ENCODE results near the gene DISC1. TPM values are rescaled to one million over a fixed set of nuclear protein-coding genes. Genes with fewer than 3 reads are reported as not detected.

The DISC1 gene
- total RNA-seq, 1 experiment from 2014 or later: 1.8 TPM

DNA sequence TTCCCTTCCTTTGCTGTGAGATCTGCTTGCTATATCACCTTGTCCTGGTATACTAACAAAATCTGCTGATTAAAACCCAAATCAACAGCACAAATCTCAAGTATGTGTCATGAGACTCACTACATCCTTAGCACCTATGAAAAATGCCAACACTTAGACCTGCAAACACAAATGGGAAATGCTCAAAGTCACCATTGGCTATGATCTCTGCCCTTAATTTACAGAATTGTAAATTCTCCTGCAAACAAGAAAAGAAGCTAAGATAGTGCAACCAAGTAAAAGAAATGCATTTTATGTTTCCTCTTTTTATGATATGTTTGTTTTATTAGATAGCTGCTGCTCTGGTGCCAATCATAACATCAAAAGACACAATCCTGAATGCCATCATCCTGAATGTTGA lies 80.8 kb downstream of the DISC1 start:
- Histone ChIP-seq H3K9me2 (ENCODE audit: insufficient read depth) (no peaks in the 10 kb centered on the region), H3K27me3 (ENCODE audit: insufficient read depth, low read length) (0 out of 2 replicates have a peak, but pooled peaks cover 4% of the 10 kb centered on the region), H3K4me3 (replicated peaks in 1 of 2; ENCODE audit: low read depth in 1 of 2, low read length in 2 of 2) (no peak overlapping the region), H2AFZ (ENCODE audit: low read depth, low read length, poor library complexity, severe bottlenecking) (no peak overlapping the region), H3K4me1 (ENCODE audit: control insufficient read depth in 1 of 2, insufficient read depth in 2 of 2, low read length in 2 of 2) (no peaks in the 10 kb centered on the region), H3K4me2 (ENCODE audit: low read length) (no peak overlapping the region), H3K27ac (ENCODE audit: low read depth, low read length) (no peak overlapping the region), H3K9me3 (ENCODE audit: control insufficient read depth in 1 of 2, insufficient read depth in 1 of 2, low read depth in 1 of 2, low read length in 2 of 2) (no peaks in the 10 kb centered on the region), H3K79me2 (ENCODE audit: insufficient read depth, low read length) (no peaks in the 10 kb centered on the region), H3K9ac (ENCODE audit: low read length) (no peak overlapping the region), H3K36me3 (ENCODE audit: control insufficient read depth in 1 of 2, insufficient read depth in 2 of 2, low read length in 2 of 2) (no peaks in the 10 kb centered on the region), H4K20me1 (ENCODE audit: insufficient read depth) (no peaks in the 10 kb centered on the region)
- TF ChIP-seq, protein P1, sequence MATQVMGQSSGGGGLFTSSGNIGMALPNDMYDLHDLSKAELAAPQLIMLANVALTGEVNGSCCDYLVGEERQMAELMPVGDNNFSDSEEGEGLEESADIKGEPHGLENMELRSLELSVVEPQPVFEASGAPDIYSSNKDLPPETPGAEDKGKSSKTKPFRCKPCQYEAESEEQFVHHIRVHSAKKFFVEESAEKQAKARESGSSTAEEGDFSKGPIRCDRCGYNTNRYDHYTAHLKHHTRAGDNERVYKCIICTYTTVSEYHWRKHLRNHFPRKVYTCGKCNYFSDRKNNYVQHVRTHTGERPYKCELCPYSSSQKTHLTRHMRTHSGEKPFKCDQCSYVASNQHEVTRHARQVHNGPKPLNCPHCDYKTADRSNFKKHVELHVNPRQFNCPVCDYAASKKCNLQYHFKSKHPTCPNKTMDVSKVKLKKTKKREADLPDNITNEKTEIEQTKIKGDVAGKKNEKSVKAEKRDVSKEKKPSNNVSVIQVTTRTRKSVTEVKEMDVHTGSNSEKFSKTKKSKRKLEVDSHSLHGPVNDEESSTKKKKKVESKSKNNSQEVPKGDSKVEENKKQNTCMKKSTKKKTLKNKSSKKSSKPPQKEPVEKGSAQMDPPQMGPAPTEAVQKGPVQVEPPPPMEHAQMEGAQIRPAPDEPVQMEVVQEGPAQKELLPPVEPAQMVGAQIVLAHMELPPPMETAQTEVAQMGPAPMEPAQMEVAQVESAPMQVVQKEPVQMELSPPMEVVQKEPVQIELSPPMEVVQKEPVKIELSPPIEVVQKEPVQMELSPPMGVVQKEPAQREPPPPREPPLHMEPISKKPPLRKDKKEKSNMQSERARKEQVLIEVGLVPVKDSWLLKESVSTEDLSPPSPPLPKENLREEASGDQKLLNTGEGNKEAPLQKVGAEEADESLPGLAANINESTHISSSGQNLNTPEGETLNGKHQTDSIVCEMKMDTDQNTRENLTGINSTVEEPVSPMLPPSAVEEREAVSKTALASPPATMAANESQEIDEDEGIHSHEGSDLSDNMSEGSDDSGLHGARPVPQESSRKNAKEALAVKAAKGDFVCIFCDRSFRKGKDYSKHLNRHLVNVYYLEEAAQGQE (IDR thresholded peaks at IDR 0.05; ENCODE audit: low read depth): no peak
- no peak for TF ChIP-seq CBX3 (IDR thresholded peaks at IDR 0.05; ENCODE audit: low read depth)
- TF ChIP-seq, protein P2, sequence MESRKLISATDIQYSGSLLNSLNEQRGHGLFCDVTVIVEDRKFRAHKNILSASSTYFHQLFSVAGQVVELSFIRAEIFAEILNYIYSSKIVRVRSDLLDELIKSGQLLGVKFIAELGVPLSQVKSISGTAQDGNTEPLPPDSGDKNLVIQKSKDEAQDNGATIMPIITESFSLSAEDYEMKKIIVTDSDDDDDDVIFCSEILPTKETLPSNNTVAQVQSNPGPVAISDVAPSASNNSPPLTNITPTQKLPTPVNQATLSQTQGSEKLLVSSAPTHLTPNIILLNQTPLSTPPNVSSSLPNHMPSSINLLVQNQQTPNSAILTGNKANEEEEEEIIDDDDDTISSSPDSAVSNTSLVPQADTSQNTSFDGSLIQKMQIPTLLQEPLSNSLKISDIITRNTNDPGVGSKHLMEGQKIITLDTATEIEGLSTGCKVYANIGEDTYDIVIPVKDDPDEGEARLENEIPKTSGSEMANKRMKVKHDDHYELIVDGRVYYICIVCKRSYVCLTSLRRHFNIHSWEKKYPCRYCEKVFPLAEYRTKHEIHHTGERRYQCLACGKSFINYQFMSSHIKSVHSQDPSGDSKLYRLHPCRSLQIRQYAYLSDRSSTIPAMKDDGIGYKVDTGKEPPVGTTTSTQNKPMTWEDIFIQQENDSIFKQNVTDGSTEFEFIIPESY (IDR thresholded peaks at IDR 0.05; ENCODE audit: extremely low read depth, insufficient replicate concordance, low read length): no peak
- no peak for TF ChIP-seq ZNF274 (IDR thresholded peaks at IDR 0.05; ENCODE audit: low read depth, low read length)
- TF ChIP-seq SIN3A (IDR thresholded peaks at IDR 0.05; ENCODE audit: low read depth): no peak
- TF ChIP-seq ZFX (IDR thresholded peaks at IDR 0.05): no peak
- no peak for TF ChIP-seq RAD21 (IDR thresholded peaks at IDR 0.05; ENCODE audit: low read depth)
- TF ChIP-seq EGR1 (IDR thresholded peaks at IDR 0.05; ENCODE audit: low read depth): no peak
- no peak for TF ChIP-seq YY1 (IDR thresholded peaks at IDR 0.05; ENCODE audit: extremely low read depth, insufficient replicate concordance, low read depth, low read length)
- TF ChIP-seq TCF7L2 (IDR thresholded peaks at IDR 0.05; ENCODE audit: borderline replicate concordance, extremely low read depth, insufficient read depth, insufficient read length): no peak
- no peak for TF ChIP-seq POLR2AphosphoS5 (IDR thresholded peaks at IDR 0.05; ENCODE audit: low read depth, low read length)
- TF ChIP-seq EZH2phosphoT487 (IDR thresholded peaks at IDR 0.05; ENCODE audit: borderline replicate concordance): no peak
- ChIA-PET CTCF (interaction anchor here (1.3 kb wide), 1 partner anchor 15 kb away, joined by 3 read pairs; no protein-coding TSS in a partner anchor), RAD21 (ENCODE audit: low non-redundant PET in 1 of 2, low total read pairs in 2 of 2, uncharacterized antibody in 2 of 2, unreplicated experiment in 2 of 2) (no interaction called here), POLR2A (no interaction called here)
- BruUV-seq (replicated peaks): no TSS peak
- intact Hi-C loops (cut with micrococcal nuclease): no loop called here
- ATAC-seq: no peak
- no peak for DNase-seq (ENCODE audit: low read depth, low spot score)
